KMS-11 (cell line): ENCODE measurements around the gene SLC24A3.

ENCODE experiments used
- H2AFZ ChIP-seq: fragments of 200-600 bp; sonication (generic); 2 replicates; pipeline ENCODE4 v1.6.1; 2016; ENCODE audit warnings: antibody characterized with exemption, mixed run types, low read depth
- H3K27ac ChIP-seq: fragments of 200-600 bp; sonication (generic); 2 replicates; pipeline ENCODE4 v1.6.1; 2016; ENCODE audit warnings: mild to moderate bottlenecking, mixed run types
- H3K27me3 ChIP-seq: fragments of 200-600 bp; sonication (generic); 2 replicates; pipeline ENCODE4 v1.6.1; 2017; ENCODE audit warnings: mild to moderate bottlenecking, low read depth, mixed run types, moderate library complexity; ENCODE audit not compliant: insufficient read depth
- H3K36me3 ChIP-seq: fragments of 200-600 bp; sonication (generic); 2 replicates; pipeline ENCODE4 v1.6.1; 2017; ENCODE audit warnings: mild to moderate bottlenecking, mixed run types; ENCODE audit not compliant: insufficient read depth
- H3K4me1 ChIP-seq: fragments of 200-600 bp; sonication (generic); 2 replicates; pipeline ENCODE4 v1.6.1; 2016; ENCODE audit warnings: mild to moderate bottlenecking, low read depth, mixed run types; ENCODE audit not compliant: poor library complexity, severe bottlenecking
- H3K4me2 ChIP-seq: fragments of 200-600 bp; sonication (generic); 2 replicates; pipeline ENCODE4 v1.7.0; 2016; ENCODE audit warnings: mild to moderate bottlenecking, mixed run types
- H3K4me3 ChIP-seq: fragments of 200-600 bp; sonication (generic); IDR thresholded peaks from 2 replicates; pipeline ENCODE4 v1.6.1; 2017; ENCODE audit warnings: low read depth, low read length, mixed read lengths; ENCODE audit not compliant: insufficient read depth
- H3K79me2 ChIP-seq: fragments of 200-600 bp; sonication (generic); 2 replicates; pipeline ENCODE4 v1.6.1; 2016; ENCODE audit warnings: low read depth, mixed run types; ENCODE audit not compliant: insufficient read depth
- H3K9ac ChIP-seq: fragments of 200-600 bp; sonication (generic); 2 replicates; pipeline ENCODE4 v1.6.1; 2016; ENCODE audit warnings: mild to moderate bottlenecking, mixed run types
- H4K20me1 ChIP-seq: fragments of 200-600 bp; sonication (generic); 2 replicates; pipeline ENCODE4 v1.6.1; 2016; ENCODE audit warnings: mild to moderate bottlenecking, mixed run types; ENCODE audit not compliant: insufficient read depth
- TF ChIP-seq, protein P1 (sequence below): fragments of 200-600 bp; sonication (generic); conservative IDR thresholded peaks from 2 replicates; pipeline ENCODE4 v1.6.1; 2017; ENCODE audit warnings: low read depth, mild to moderate bottlenecking, antibody characterized with exemption, low read length, moderate library complexity, mixed read lengths

Gene SLC24A3

DNA sequence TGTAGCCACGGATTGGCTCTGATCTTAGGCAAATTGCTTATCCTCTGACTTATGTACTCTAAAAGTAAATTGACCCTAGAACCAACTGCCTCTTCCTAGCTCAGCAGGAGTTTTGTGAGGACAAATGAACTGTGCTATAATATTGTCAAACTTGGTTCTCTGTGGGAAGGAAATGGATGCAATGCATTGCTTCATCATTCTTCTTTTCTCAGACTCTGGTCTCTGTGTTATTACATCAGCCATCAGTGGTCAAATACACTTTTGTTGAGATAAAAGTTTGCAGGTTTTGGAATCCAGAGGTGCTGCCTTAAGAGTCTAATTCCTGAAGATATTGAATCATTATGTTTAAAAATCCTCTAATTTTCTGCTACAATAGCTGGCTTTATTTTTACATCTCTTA, 64.9 kb downstream of the SLC24A3 start:
- no peak overlapping the region for H3K27ac ChIP-seq
- no peaks in the 10 kb centered on the region for H3K36me3 ChIP-seq
- H3K4me2 ChIP-seq, result no peak overlapping the region
- H3K9ac ChIP-seq, result no peak overlapping the region
- H3K79me2 ChIP-seq, result no peaks in the 10 kb centered on the region
- no peaks in the 10 kb centered on the region for H3K4me1 ChIP-seq
- H2AFZ ChIP-seq, result no peak overlapping the region
- TF ChIP-seq, protein P1, sequence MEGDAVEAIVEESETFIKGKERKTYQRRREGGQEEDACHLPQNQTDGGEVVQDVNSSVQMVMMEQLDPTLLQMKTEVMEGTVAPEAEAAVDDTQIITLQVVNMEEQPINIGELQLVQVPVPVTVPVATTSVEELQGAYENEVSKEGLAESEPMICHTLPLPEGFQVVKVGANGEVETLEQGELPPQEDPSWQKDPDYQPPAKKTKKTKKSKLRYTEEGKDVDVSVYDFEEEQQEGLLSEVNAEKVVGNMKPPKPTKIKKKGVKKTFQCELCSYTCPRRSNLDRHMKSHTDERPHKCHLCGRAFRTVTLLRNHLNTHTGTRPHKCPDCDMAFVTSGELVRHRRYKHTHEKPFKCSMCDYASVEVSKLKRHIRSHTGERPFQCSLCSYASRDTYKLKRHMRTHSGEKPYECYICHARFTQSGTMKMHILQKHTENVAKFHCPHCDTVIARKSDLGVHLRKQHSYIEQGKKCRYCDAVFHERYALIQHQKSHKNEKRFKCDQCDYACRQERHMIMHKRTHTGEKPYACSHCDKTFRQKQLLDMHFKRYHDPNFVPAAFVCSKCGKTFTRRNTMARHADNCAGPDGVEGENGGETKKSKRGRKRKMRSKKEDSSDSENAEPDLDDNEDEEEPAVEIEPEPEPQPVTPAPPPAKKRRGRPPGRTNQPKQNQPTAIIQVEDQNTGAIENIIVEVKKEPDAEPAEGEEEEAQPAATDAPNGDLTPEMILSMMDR, result no peak
- H3K27me3 ChIP-seq, result no peaks in the 10 kb centered on the region
- H4K20me1 ChIP-seq, result no peaks in the 10 kb centered on the region
- H3K4me3 ChIP-seq, result no peak overlapping the region

DNA sequence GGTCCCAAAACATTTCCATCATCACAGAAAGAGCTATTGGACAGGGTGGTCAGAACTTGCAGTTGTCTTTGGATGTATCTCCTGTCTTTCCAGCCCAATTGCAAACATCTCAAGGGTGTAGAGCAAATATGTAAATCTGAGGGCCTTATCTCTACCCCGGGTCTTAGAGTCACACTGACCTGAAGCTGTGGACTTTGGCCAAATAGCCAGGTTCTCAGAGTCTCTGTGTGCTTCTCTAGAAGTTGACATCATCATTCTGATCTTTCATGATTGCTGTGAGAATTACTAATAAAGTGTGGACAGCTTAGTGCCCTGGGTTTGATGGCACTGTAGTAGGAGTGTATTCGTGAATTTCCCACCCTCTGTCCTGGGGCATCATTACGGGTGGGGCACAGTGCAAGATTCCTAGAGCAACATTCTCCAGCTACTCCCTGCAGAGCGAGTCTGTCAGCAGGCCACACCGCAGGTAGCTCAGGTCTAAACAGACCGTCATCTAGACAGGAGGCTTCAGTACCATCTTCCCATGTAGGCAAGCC, 71.1 kb downstream of the SLC24A3 start:
- Histone ChIP-seq H3K4me3 (no peak overlapping the region), H3K4me1 (no peaks in the 10 kb centered on the region), H3K4me2 (no peak overlapping the region), H3K27ac (no peak overlapping the region), H2AFZ (no peak overlapping the region), H3K9ac (no peak overlapping the region), H4K20me1 (no peaks in the 10 kb centered on the region), H3K79me2 (no peaks in the 10 kb centered on the region), H3K36me3 (no peaks in the 10 kb centered on the region), H3K27me3 (no peaks in the 10 kb centered on the region)
- TF ChIP-seq, protein P1, result no peak

DNA sequence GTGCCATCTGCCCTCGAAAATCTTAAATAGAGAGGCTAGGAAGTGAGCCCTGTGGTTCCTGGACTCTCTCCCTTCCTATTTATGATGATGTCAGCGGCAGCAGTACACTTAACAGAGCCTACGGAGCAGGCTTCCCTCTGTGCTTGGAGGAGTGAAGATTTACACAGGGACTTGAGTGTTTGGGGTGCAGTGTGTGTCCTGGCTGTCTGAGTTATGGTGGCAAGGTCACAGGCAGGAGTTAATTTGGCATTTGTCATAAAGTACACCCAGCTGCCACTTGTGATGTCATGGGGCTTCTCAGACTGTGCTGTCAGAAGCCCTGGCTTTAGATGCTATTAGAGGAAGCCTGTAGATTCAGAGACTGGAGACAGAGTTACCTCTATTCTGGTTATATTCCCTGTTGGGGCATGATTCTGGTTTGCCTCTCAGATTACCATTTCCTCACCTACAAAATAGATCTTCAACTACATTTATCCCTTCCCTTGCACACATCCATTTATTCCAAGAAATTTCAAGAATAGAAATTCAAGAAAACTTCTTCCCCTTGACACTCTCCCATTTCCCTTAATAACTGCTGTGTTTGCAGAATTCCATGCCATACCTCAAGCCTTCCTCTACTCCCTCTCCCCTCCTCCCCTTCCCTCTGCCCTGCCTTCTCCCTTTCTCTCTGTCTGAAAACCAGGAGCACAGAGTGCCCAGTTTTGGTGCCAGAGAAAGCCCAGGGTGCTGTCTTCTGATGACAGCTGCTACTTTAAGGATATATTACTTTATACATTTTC, 72.1 kb downstream of the SLC24A3 start:
- H3K9ac ChIP-seq, result no peak overlapping the region
- H3K4me2 ChIP-seq, result no peak overlapping the region
- no peaks in the 10 kb centered on the region for H3K4me1 ChIP-seq
- no peak overlapping the region for H2AFZ ChIP-seq
- no peaks in the 10 kb centered on the region for H3K27me3 ChIP-seq
- no peaks in the 10 kb centered on the region for H3K36me3 ChIP-seq
- H3K79me2 ChIP-seq, result no peaks in the 10 kb centered on the region
- no peak overlapping the region for H3K4me3 ChIP-seq
- TF ChIP-seq, protein P1, result no peak
- no peaks in the 10 kb centered on the region for H4K20me1 ChIP-seq
- H3K27ac ChIP-seq, result no peak overlapping the region

DNA sequence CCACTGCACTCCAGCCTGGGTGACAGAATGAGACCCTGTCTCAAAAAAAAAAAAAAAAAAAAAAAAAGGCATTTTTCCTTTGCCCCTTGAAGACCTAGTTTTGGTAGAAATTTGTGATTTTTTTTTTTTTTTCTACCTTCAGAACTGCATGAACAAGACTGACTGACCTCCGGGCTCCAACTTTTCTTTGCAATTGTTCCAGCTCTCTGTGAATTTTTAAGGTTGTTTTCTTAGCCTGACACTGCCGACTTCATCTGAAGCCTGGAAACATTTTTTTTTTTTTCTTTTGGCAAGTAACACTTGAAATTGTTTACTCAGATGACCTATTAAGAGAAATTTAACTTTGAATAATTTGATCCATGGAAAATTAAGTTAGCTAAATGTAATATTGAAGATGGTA, 73.0 kb downstream of the SLC24A3 start:
- Histone ChIP-seq H3K4me2 (no peak overlapping the region), H3K4me3 (no peak overlapping the region), H3K4me1 (no peaks in the 10 kb centered on the region), H3K79me2 (no peaks in the 10 kb centered on the region), H2AFZ (no peak overlapping the region), H3K9ac (no peak overlapping the region), H3K27me3 (no peaks in the 10 kb centered on the region), H3K27ac (no peak overlapping the region), H4K20me1 (no peaks in the 10 kb centered on the region), H3K36me3 (no peaks in the 10 kb centered on the region)
- TF ChIP-seq, protein P1, result no peak
